H9 (cell line): ENCODE measurements around the gene CFAP410. TPM values are rescaled to one million over a fixed set of nuclear protein-coding genes. Genes with fewer than 3 reads are reported as not detected.

ENCODE experiments used
- DNase-seq: peaks from one replicate; pipeline ENCODE4 v3.0.0-alpha.2; 2017
- H2AFZ ChIP-seq: one replicate; pipeline ENCODE4 v1.6.1; 2013; ENCODE audit warnings: mild to moderate bottlenecking, low read length, control low read depth, moderate library complexity
- H2AK5ac ChIP-seq: 2 replicates; pipeline ENCODE4 v1.6.1; 2013; ENCODE audit warnings: low read length, control low read depth, mixed read lengths; ENCODE audit not compliant: insufficient read length
- H2BK120ac ChIP-seq: one replicate; pipeline ENCODE4 v1.6.1; 2013; ENCODE audit warnings: low read depth, mild to moderate bottlenecking, low read length, control low read depth, inconsistent platforms; ENCODE audit not compliant: poor library complexity, severe bottlenecking
- H2BK12ac ChIP-seq: 2 replicates; pipeline ENCODE4 v1.6.1; 2013; ENCODE audit warnings: low read length, control low read depth, mixed read lengths, low read depth; ENCODE audit not compliant: insufficient read length
- H2BK15ac ChIP-seq: 2 replicates; pipeline ENCODE4 v1.6.1; 2013; ENCODE audit warnings: low read depth, low read length, control low read depth
- H2BK20ac ChIP-seq: one replicate; pipeline ENCODE4 v1.6.1; 2013; ENCODE audit warnings: low read depth, mild to moderate bottlenecking, low read length, control low read depth, inconsistent platforms; ENCODE audit not compliant: poor library complexity, severe bottlenecking
- H2BK5ac ChIP-seq: 2 replicates; pipeline ENCODE4 v1.6.1; 2013; ENCODE audit warnings: low read length, control low read depth, mixed read lengths; ENCODE audit not compliant: insufficient read length
- H3K14ac ChIP-seq: 2 replicates; pipeline ENCODE4 v1.6.1; 2013; ENCODE audit warnings: low read length, control low read depth; ENCODE audit not compliant: insufficient read depth
- H3K18ac ChIP-seq: 2 replicates; pipeline ENCODE4 v1.6.1; 2013; ENCODE audit warnings: low read depth, mild to moderate bottlenecking, mixed read lengths, low read length, control low read depth; ENCODE audit not compliant: insufficient read length
- H3K23ac ChIP-seq: 2 replicates; pipeline ENCODE4 v1.6.1; 2013; ENCODE audit warnings: low read length, control low read depth, mixed read lengths, low read depth; ENCODE audit not compliant: insufficient read length
- H3K23me2 ChIP-seq: 2 replicates; pipeline ENCODE4 v1.6.1; 2013; ENCODE audit warnings: low read depth, mild to moderate bottlenecking, mixed read lengths, low read length, control low read depth; ENCODE audit not compliant: insufficient read length, poor library complexity, severe bottlenecking
- H3K27ac ChIP-seq: 2 replicates; pipeline ENCODE4 v1.5.1; 2013; ENCODE audit warnings: low read length, control low read depth, mixed read lengths, low read depth; ENCODE audit not compliant: insufficient read length
- H3K27me3 ChIP-seq: 2 replicates; pipeline ENCODE4 v1.6.1; 2013; ENCODE audit warnings: low read length, control low read depth, inconsistent platforms; ENCODE audit not compliant: insufficient read depth
- H3K4ac ChIP-seq: 2 replicates; pipeline ENCODE4 v1.6.1; 2013; ENCODE audit warnings: low read depth, mild to moderate bottlenecking, control low read depth, inconsistent platforms, low read length, moderate library complexity
- H3K4me1 ChIP-seq: 2 replicates; pipeline ENCODE4 v1.6.1; 2013; ENCODE audit warnings: low read length, control low read depth, inconsistent platforms; ENCODE audit not compliant: insufficient read depth
- H3K4me2 ChIP-seq: 2 replicates; pipeline ENCODE4 v1.6.1; 2013; ENCODE audit warnings: low read length, control low read depth, mixed read lengths; ENCODE audit not compliant: insufficient read length, insufficient read depth
- H3K56ac ChIP-seq: 2 replicates; pipeline ENCODE4 v1.6.1; 2013; ENCODE audit warnings: low read depth, mild to moderate bottlenecking, mixed read lengths, low read length, control low read depth; ENCODE audit not compliant: insufficient read length
- H3K79me1 ChIP-seq: 2 replicates; pipeline ENCODE4 v1.6.1; 2013; ENCODE audit warnings: low read depth, mild to moderate bottlenecking, moderate library complexity, low read length, control low read depth, inconsistent platforms; ENCODE audit not compliant: insufficient read depth, poor library complexity, severe bottlenecking
- H3K79me2 ChIP-seq: 2 replicates; pipeline ENCODE4 v1.6.1; 2013; ENCODE audit warnings: low read length, control low read depth, inconsistent platforms; ENCODE audit not compliant: insufficient read depth
- H3K9ac ChIP-seq: 2 replicates; pipeline ENCODE4 v1.6.1; 2013; ENCODE audit warnings: low read length, control low read depth, mixed read lengths; ENCODE audit not compliant: insufficient read length; ENCODE audit errors: extremely low read depth
- H3K9me3 ChIP-seq: one replicate; pipeline ENCODE4 v1.6.1; 2013; ENCODE audit warnings: low read depth, low read length, inconsistent platforms; ENCODE audit not compliant: control insufficient read depth
- H3T11ph ChIP-seq: one replicate; pipeline ENCODE4 v1.6.1; 2013; ENCODE audit warnings: mild to moderate bottlenecking, low read length, control low read depth, inconsistent platforms
- H4K20me1 ChIP-seq: one replicate; pipeline ENCODE4 v1.6.1; 2013; ENCODE audit not compliant: control insufficient read depth, insufficient read length, insufficient read depth
- H4K5ac ChIP-seq: 2 replicates; pipeline ENCODE4 v1.6.1; 2013; ENCODE audit warnings: low read depth, mild to moderate bottlenecking, mixed read lengths, low read length, control low read depth; ENCODE audit not compliant: insufficient read length
- H4K8ac ChIP-seq: replicated peaks from 2 replicates; pipeline ENCODE4 v1.6.1; 2013; ENCODE audit warnings: low read length, control low read depth, mixed read lengths, low read depth; ENCODE audit not compliant: insufficient read length
- H4K91ac ChIP-seq: 2 replicates; pipeline ENCODE4 v1.6.1; 2013; ENCODE audit warnings: low read depth, mild to moderate bottlenecking, moderate library complexity, mixed read lengths, low read length, control low read depth; ENCODE audit not compliant: insufficient read length
- H3K27ac Mint-ChIP-seq, 3 experiments: 2 replicates in 2 of 3; 3 replicates in 1 of 3; pipeline ENCODE4 v1.8.0; 2020 to 2021; ENCODE audit warnings: mixed read lengths in 3 of 3, mild to moderate bottlenecking in 1 of 3, moderate library complexity in 1 of 3
- H3K27me3 Mint-ChIP-seq: 2 replicates; pipeline ENCODE4 v1.8.0; 2021; ENCODE audit warnings: low read depth, mild to moderate bottlenecking, moderate library complexity, mixed read lengths
- H3K36me3 Mint-ChIP-seq, 3 experiments: 2 replicates in 2 of 3; 3 replicates in 1 of 3; pipeline ENCODE4 v1.8.0; 2020 to 2021; ENCODE audit warnings: low read depth in 3 of 3, mixed read lengths in 3 of 3; ENCODE audit not compliant: insufficient read depth in 1 of 3
- H3K4me1 Mint-ChIP-seq, 2 experiments: 2 replicates each; pipeline ENCODE4 v1.8.0; 2020; ENCODE audit warnings: mixed read lengths in 2 of 2
- H3K4me3 Mint-ChIP-seq, 2 experiments: 2 replicates in 1 of 2; 3 replicates in 1 of 2; pipeline ENCODE4 v1.8.0; 2020 to 2021; ENCODE audit warnings: mild to moderate bottlenecking in 2 of 2, mixed read lengths in 2 of 2, moderate library complexity in 1 of 2
- H3K9me3 Mint-ChIP-seq, 2 experiments: 2 replicates in 1 of 2; 3 replicates in 1 of 2; pipeline ENCODE4 v1.8.0; 2020; ENCODE audit warnings: mild to moderate bottlenecking in 2 of 2, mixed read lengths in 2 of 2, moderate library complexity in 1 of 2
- CTCF ChIP-seq: fragments of 200-600 bp; sonication (generic); conservative IDR thresholded peaks from 3 replicates; pipeline ENCODE4 v1.8.0; 2021; ENCODE audit warnings: antibody characterized with exemption, mild to moderate bottlenecking
- WGBS: extraction: QIAGEN DNeasy Blood & Tissue Kit; methylation state at CpG from one replicate; pipeline ENCODE4 v1.1.7; 2013; ENCODE audit warnings: missing lambda C conversion rate, low lambda C conversion rate, mixed read lengths; ENCODE audit not compliant: insufficient read length; ENCODE audit errors: extremely low coverage; 5-methylcytosine and 5-hydroxymethylcytosine counted together
- total RNA-seq: library from RNA; stranded (reverse); gene quantifications from 2 replicates; pipeline ENCODE4 v1.2.1, GENCODE V29; 2021

CFAP410 gene
- total RNA-seq, 1 experiment from 2014 or later, result 17.0 TPM

GRCh38 chr21:44332383-44332782, 6.8 kb downstream of the CFAP410 start:
- H3K27ac ChIP-seq, result no peak overlapping the region
- no peaks in the 10 kb centered on the region for H3K27me3 ChIP-seq
- no peak overlapping the region for H2AK5ac ChIP-seq
- no peak overlapping the region for H3K9ac ChIP-seq
- no peak overlapping the region for H2AFZ ChIP-seq
- H2BK12ac ChIP-seq, result no peak overlapping the region
- H4K8ac ChIP-seq, result no peak overlapping the region
- no peak overlapping the region for H3K14ac ChIP-seq
- H2BK20ac ChIP-seq, result no peak overlapping the region
- no peak overlapping the region for H2BK5ac ChIP-seq
- no peak overlapping the region for H3K18ac ChIP-seq
- H3K4me1 ChIP-seq, result no peaks in the 10 kb centered on the region
- no peaks in the 10 kb centered on the region for H4K20me1 ChIP-seq
- no peak overlapping the region for H2BK120ac ChIP-seq
- no peak overlapping the region for H3K4ac ChIP-seq
- H4K91ac ChIP-seq, result no peak overlapping the region
- H3K23me2 ChIP-seq, result no peaks in the 10 kb centered on the region
- Mint-ChIP-seq H3K4me1 (peaks cover 0 to 3% of the 10 kb centered on the region in 2 experiments; a peak in 1 of 4 replicates), H3K9me3 (no peaks in the 10 kb centered on the region), H3K27me3 (no peaks in the 10 kb centered on the region), H3K4me3 (no peak overlapping the region), H3K36me3 (peaks cover 0 to 8% (median 0%) of the 10 kb centered on the region in 3 experiments; a peak in 2 of 7 replicates), H3K27ac (no peak overlapping the region)
- no peak overlapping the region for H2BK15ac ChIP-seq
- H3K56ac ChIP-seq, result no peak overlapping the region
- H3K9me3 ChIP-seq, result no peaks in the 10 kb centered on the region
- peak; percentile 58 for TF ChIP-seq CTCF
- H3K4me2 ChIP-seq, result no peak overlapping the region
- H3T11ph ChIP-seq, result no peak overlapping the region
- WGBS, result no CpG with 5 or more reads among the region's 17 CpGs
- DNase-seq, result no peak
- no peaks in the 10 kb centered on the region for H3K79me2 ChIP-seq
- H4K5ac ChIP-seq, result no peak overlapping the region
- H3K79me1 ChIP-seq, result no peaks in the 10 kb centered on the region
- no peak overlapping the region for H3K23ac ChIP-seq
